Measurements from ENCODE around the gene TGIF1.

DNA sequence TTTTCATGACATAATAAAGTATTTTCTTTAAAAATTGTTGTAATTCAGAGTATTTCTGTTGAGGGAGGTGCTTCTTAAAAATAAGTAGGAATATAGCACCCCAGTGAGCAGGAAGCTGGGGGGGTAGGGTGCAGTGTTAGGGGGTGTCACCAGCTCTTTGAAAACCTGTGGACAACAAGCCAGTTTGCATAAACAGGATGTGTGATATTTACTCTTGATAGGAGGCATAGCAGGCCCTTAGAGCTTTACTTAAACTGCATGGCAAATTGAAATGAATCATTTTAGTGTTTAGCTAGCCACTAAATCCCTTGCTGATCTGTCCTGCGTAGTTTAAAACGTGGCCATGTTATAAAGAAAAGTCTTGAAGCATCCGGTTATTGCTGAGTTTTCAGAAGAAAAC lies 8.4 kb downstream of the TGIF1 start:
- TF ChIP-seq CTCF (IDR thresholded peaks at IDR 0.05) (no peak), POLR2A (IDR thresholded peaks at IDR 0.05) (no peak)

Data from right lobe of liver (tissue), 4 donors.